GM23338 (cell line): ENCODE results near the gene ASXL3. TPM values are rescaled to one million over a fixed set of nuclear protein-coding genes. Genes with fewer than 3 reads are reported as not detected.

ENCODE experiments used
- ATAC-seq: fragments of 200-7000 bp; cut with Tn5 transposase; 3 replicates; pipeline ENCODE4 v1.9.1; 2020
- DNase-seq: peaks from one replicate; pipeline ENCODE4 v3.0.0-alpha.2; 2015; ENCODE audit warnings: low spot score
- H2AFZ ChIP-seq: fragments of 200-600 bp; sonication (generic); 2 replicates; pipeline ENCODE4 v1.8.0; 2016; ENCODE audit warnings: antibody characterized with exemption, mild to moderate bottlenecking, moderate library complexity
- H3F3A ChIP-seq: fragments of 200-600 bp; sonication (generic); replicated peaks from 2 replicates; pipeline ENCODE4 v1.8.0; 2017; ENCODE audit warnings: antibody characterized with exemption, mixed run types, low read depth
- H3K27ac ChIP-seq: fragments of 200-600 bp; sonication (generic); 2 replicates; pipeline ENCODE4 v1.6.1; 2016; ENCODE audit warnings: low read depth
- H3K27me3 ChIP-seq: fragments of 200-600 bp; sonication (generic); 2 replicates; pipeline ENCODE4 v1.8.0; 2016; ENCODE audit warnings: mild to moderate bottlenecking, mixed run types, moderate library complexity; ENCODE audit not compliant: insufficient read depth
- H3K36me3 ChIP-seq: fragments of 200-600 bp; sonication (generic); 2 replicates; pipeline ENCODE4 v1.8.0; 2016; ENCODE audit warnings: mild to moderate bottlenecking; ENCODE audit not compliant: insufficient read depth
- H3K4me1 ChIP-seq: fragments of 200-600 bp; sonication (generic); 2 replicates; pipeline ENCODE4 v1.8.0; 2016; ENCODE audit warnings: mild to moderate bottlenecking, moderate library complexity; ENCODE audit not compliant: insufficient read depth
- H3K4me2 ChIP-seq: fragments of 200-600 bp; sonication (generic); 2 replicates; pipeline ENCODE4 v1.7.1; 2017; ENCODE audit warnings: mixed run types
- H3K4me3 ChIP-seq: fragments of 200-600 bp; sonication (generic); 2 replicates; pipeline ENCODE4 v1.6.1; 2016; ENCODE audit warnings: mixed run types
- H3K79me2 ChIP-seq: fragments of 200-600 bp; sonication (generic); replicated peaks from 2 replicates; pipeline ENCODE4 v1.8.0; 2017; ENCODE audit warnings: mild to moderate bottlenecking; ENCODE audit not compliant: insufficient read depth
- H3K9me2 ChIP-seq: fragments of 200-600 bp; sonication (generic); 2 replicates; pipeline ENCODE4 v1.8.0; 2017; ENCODE audit not compliant: insufficient read depth
- H4K20me1 ChIP-seq: fragments of 200-600 bp; sonication (generic); replicated peaks from 2 replicates; pipeline ENCODE4 v1.8.0; 2017; ENCODE audit warnings: mild to moderate bottlenecking; ENCODE audit not compliant: insufficient read depth
- H3K27ac Mint-ChIP-seq: 2 replicates; pipeline ENCODE4 v1.8.0; 2020; ENCODE audit warnings: inconsistent platforms, mild to moderate bottlenecking, moderate library complexity, mixed read lengths
- H3K27me3 Mint-ChIP-seq: 3 replicates; pipeline ENCODE4 v1.8.0; 2022; ENCODE audit warnings: low read depth, mild to moderate bottlenecking, moderate library complexity, mixed read lengths, inconsistent platforms; ENCODE audit not compliant: insufficient read depth, poor library complexity
- H3K36me3 Mint-ChIP-seq: 3 replicates; pipeline ENCODE4 v1.8.0; 2021; ENCODE audit warnings: low read depth, mild to moderate bottlenecking, inconsistent platforms, moderate library complexity, mixed read lengths
- H3K4me1 Mint-ChIP-seq: 3 replicates; pipeline ENCODE4 v1.8.0; 2020; ENCODE audit warnings: mild to moderate bottlenecking, inconsistent platforms, mixed read lengths
- H3K4me3 Mint-ChIP-seq: 3 replicates; pipeline ENCODE4 v1.8.0; 2021; ENCODE audit warnings: moderate library complexity, mild to moderate bottlenecking, inconsistent platforms, mixed read lengths
- H3K9me3 Mint-ChIP-seq: 3 replicates; pipeline ENCODE4 v1.8.0; 2020; ENCODE audit warnings: moderate library complexity, mild to moderate bottlenecking, inconsistent platforms, mixed read lengths
- CREB1 ChIP-seq: fragments of 250-450 bp; sonication (Bioruptor Pico); IDR thresholded peaks from 2 replicates; pipeline ENCODE4 v1.5.0; 2020; ENCODE audit warnings: low read depth, mild to moderate bottlenecking, moderate library complexity
- EZH2 ChIP-seq: fragments of 200-600 bp; sonication (generic); IDR thresholded peaks from one replicate; pipeline ENCODE4 v1.8.0; 2017; ENCODE audit warnings: antibody characterized with exemption, mild to moderate bottlenecking, low read depth; ENCODE audit not compliant: unreplicated experiment
- JUNB ChIP-seq: IDR thresholded peaks from one replicate; pipeline ENCODE4 v1.6.1; 2016; ENCODE audit warnings: antibody characterized with exemption; ENCODE audit not compliant: unreplicated experiment
- POLR2AphosphoS5 ChIP-seq: IDR thresholded peaks from 2 replicates; pipeline ENCODE4 v1.6.1; 2016; ENCODE audit warnings: antibody characterized with exemption, low read depth
- STAT1 ChIP-seq: IDR thresholded peaks from one replicate; pipeline ENCODE4 v1.6.1; 2016; ENCODE audit warnings: antibody characterized with exemption; ENCODE audit not compliant: unreplicated experiment
- ZNF114 ChIP-seq: fragments of 250-450 bp; sonication (Bioruptor Pico); IDR thresholded peaks from 2 replicates; pipeline ENCODE4 v1.5.0; 2020; ENCODE audit warnings: mild to moderate bottlenecking, moderate library complexity
- polyA plus RNA-seq: library from polyadenylated mRNA; unstranded; fragments of >200 nt; fragmentation: Nextera tagmentation; extraction: Ambion mirVana; gene quantifications from 2 replicates; pipeline ENCODE4 v1.2.1, GENCODE V29; 2016
- total RNA-seq: library from RNA; depleted of rRNA; stranded (reverse); fragments of >200 nt; shearing (Covaris generic); gene quantifications from 2 replicates; pipeline ENCODE4 v1.2.3, GENCODE V29; 2014
- TF ChIP-seq, protein P1 (sequence below), 2 experiments: fragments of 200-600 bp in 1 of 2; sonication (generic) in 1 of 2; conservative IDR thresholded peaks; 2 replicates each; pipeline versions ENCODE4 v1.5.1 to v1.6.1; 2016 to 2017; ENCODE audit warnings: antibody characterized with exemption in 2 of 2, low read depth in 2 of 2, mild to moderate bottlenecking in 2 of 2, moderate library complexity in 1 of 2
- TF ChIP-seq, protein P2 (sequence below): fragments of 250-450 bp; sonication (Bioruptor Pico); IDR thresholded peaks from 2 replicates; pipeline ENCODE4 v1.5.0; 2020; ENCODE audit warnings: mild to moderate bottlenecking, moderate library complexity

ASXL3 gene
- total and polyA plus RNA-seq, 2 experiments from 2014 or later: 0.23 to 1.4 TPM

DNA sequence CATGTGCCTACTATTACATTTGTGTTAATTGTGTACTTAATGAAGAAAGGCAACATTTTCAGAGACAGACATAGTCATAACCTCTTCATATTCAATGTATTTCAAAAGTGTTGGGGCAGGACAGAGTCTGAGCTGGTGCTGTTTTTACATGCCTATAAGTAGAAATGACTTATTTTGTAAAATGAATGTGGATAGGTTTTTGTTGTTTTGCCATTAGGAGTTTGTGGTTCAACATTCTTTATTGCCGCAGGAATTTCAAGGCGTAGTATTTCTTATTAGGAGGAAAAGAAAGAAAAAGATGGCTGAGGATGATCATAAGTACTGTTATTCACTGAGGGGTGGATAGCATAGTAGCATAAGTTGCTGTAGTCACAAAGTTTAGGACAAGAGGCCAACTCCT is 21.2 kb upstream of the ASXL3 start:
- Histone ChIP-seq H3K9me2 (peaks cover 3% of the 10 kb centered on the region; the same call in 1 of the 2 replicates), H3K79me2 (no peaks in the 10 kb centered on the region), H3K4me2 (no peak overlapping the region), H3K27ac (no peak overlapping the region), H3F3A (no peaks in the 10 kb centered on the region), H3K4me3 (no peak overlapping the region), H4K20me1 (no peaks in the 10 kb centered on the region), H2AFZ (no peak overlapping the region), H3K36me3 (no peaks in the 10 kb centered on the region), H3K27me3 (no peaks in the 10 kb centered on the region), H3K4me1 (0 out of 2 replicates have a peak, but pooled peaks cover 4% of the 10 kb centered on the region)
- no peak for ATAC-seq
- H3K4me3 Mint-ChIP-seq: no peak overlapping the region
- DNase-seq: no peak
- H3K9me3 Mint-ChIP-seq: no peaks in the 10 kb centered on the region
- no peak overlapping the region for H3K27ac Mint-ChIP-seq
- no peaks in the 10 kb centered on the region for H3K27me3 Mint-ChIP-seq
- TF ChIP-seq, protein P1, sequence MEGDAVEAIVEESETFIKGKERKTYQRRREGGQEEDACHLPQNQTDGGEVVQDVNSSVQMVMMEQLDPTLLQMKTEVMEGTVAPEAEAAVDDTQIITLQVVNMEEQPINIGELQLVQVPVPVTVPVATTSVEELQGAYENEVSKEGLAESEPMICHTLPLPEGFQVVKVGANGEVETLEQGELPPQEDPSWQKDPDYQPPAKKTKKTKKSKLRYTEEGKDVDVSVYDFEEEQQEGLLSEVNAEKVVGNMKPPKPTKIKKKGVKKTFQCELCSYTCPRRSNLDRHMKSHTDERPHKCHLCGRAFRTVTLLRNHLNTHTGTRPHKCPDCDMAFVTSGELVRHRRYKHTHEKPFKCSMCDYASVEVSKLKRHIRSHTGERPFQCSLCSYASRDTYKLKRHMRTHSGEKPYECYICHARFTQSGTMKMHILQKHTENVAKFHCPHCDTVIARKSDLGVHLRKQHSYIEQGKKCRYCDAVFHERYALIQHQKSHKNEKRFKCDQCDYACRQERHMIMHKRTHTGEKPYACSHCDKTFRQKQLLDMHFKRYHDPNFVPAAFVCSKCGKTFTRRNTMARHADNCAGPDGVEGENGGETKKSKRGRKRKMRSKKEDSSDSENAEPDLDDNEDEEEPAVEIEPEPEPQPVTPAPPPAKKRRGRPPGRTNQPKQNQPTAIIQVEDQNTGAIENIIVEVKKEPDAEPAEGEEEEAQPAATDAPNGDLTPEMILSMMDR (conservative IDR thresholded peaks at IDR 0.05; ENCODE audit: low read depth in 2 of 2): no peak
- TF ChIP-seq EZH2 (no peak), CREB1 (CRISPR knock-in tag) (no peak), POLR2AphosphoS5 (no peak), JUNB (no peak)
- H3K4me1 Mint-ChIP-seq: peaks cover 5% of the 10 kb centered on the region
- no peaks in the 10 kb centered on the region for H3K36me3 Mint-ChIP-seq

DNA sequence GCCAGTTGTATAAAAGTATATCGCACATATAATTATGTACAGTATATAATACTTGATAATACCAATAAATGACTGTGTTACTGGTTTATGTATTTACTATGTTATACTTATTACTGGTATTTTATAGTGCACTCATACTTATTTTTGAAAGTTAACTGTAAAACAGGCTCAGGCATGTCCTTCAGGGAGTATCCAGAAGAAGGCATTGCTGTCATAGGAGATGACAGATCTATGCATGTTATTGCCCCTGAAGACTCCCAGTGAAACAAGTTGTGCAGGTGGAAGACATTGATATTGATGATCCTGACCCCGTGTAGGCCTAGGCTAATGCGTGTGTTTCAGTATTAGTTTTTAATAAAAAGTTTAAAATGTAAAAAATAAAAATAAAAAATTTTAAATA is 20.3 kb upstream of the ASXL3 start:
- H3K4me3 Mint-ChIP-seq: no peak overlapping the region
- H3K4me2 ChIP-seq: no peak overlapping the region
- H3K27me3 ChIP-seq: no peaks in the 10 kb centered on the region
- no peak for DNase-seq
- H3F3A ChIP-seq: no peaks in the 10 kb centered on the region
- H2AFZ ChIP-seq: no peak overlapping the region
- no peaks in the 10 kb centered on the region for H3K36me3 Mint-ChIP-seq
- H3K36me3 ChIP-seq: no peaks in the 10 kb centered on the region
- H3K79me2 ChIP-seq: no peaks in the 10 kb centered on the region
- TF ChIP-seq ZNF114: no peak
- no peak for TF ChIP-seq STAT1
- TF ChIP-seq JUNB: no peak
- TF ChIP-seq, protein P2, sequence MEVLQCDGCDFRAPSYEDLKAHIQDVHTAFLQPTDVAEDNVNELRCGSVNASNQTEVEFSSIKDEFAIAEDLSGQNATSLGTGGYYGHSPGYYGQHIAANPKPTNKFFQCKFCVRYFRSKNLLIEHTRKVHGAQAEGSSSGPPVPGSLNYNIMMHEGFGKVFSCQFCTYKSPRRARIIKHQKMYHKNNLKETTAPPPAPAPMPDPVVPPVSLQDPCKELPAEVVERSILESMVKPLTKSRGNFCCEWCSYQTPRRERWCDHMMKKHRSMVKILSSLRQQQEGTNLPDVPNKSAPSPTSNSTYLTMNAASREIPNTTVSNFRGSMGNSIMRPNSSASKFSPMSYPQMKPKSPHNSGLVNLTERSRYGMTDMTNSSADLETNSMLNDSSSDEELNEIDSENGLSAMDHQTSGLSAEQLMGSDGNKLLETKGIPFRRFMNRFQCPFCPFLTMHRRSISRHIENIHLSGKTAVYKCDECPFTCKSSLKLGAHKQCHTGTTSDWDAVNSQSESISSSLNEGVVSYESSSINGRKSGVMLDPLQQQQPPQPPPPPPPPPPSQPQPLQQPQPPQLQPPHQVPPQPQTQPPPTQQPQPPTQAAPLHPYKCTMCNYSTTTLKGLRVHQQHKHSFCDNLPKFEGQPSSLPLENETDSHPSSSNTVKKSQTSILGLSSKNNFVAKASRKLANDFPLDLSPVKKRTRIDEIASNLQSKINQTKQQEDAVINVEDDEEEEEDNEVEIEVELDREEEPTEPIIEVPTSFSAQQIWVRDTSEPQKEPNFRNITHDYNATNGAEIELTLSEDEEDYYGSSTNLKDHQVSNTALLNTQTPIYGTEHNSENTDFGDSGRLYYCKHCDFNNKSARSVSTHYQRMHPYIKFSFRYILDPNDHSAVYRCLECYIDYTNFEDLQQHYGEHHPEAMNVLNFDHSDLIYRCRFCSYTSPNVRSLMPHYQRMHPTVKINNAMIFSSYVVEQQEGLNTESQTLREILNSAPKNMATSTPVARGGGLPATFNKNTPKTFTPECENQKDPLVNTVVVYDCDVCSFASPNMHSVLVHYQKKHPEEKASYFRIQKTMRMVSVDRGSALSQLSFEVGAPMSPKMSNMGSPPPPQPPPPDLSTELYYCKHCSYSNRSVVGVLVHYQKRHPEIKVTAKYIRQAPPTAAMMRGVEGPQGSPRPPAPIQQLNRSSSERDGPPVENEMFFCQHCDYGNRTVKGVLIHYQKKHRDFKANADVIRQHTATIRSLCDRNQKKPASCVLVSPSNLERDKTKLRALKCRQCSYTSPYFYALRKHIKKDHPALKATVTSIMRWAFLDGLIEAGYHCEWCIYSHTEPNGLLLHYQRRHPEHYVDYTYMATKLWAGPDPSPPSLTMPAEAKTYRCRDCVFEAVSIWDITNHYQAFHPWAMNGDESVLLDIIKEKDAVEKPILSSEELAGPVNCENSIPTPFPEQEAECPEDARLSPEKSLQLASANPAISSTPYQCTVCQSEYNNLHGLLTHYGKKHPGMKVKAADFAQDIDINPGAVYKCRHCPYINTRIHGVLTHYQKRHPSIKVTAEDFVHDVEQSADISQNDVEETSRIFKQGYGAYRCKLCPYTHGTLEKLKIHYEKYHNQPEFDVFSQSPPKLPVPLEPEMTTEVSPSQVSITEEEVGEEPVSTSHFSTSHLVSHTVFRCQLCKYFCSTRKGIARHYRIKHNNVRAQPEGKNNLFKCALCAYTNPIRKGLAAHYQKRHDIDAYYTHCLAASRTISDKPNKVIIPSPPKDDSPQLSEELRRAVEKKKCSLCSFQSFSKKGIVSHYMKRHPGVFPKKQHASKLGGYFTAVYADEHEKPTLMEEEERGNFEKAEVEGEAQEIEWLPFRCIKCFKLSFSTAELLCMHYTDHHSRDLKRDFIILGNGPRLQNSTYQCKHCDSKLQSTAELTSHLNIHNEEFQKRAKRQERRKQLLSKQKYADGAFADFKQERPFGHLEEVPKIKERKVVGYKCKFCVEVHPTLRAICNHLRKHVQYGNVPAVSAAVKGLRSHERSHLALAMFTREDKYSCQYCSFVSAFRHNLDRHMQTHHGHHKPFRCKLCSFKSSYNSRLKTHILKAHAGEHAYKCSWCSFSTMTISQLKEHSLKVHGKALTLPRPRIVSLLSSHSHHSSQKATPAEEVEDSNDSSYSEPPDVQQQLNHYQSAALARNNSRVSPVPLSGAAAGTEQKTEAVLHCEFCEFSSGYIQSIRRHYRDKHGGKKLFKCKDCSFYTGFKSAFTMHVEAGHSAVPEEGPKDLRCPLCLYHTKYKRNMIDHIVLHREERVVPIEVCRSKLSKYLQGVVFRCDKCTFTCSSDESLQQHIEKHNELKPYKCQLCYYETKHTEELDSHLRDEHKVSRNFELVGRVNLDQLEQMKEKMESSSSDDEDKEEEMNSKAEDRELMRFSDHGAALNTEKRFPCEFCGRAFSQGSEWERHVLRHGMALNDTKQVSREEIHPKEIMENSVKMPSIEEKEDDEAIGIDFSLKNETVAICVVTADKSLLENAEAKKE (CRISPR knock-in tag): no peak
- peaks cover 5% of the 10 kb centered on the region; the same call in 2 of the 3 replicates for H3K4me1 Mint-ChIP-seq
- H4K20me1 ChIP-seq: no peaks in the 10 kb centered on the region
- H3K27ac ChIP-seq: no peak overlapping the region
- no peak for ATAC-seq
- no peaks in the 10 kb centered on the region for H3K9me3 Mint-ChIP-seq
- H3K4me3 ChIP-seq: no peak overlapping the region
- no peak overlapping the region for H3K27ac Mint-ChIP-seq
- no peaks in the 10 kb centered on the region for H3K27me3 Mint-ChIP-seq
- peaks cover 3% of the 10 kb centered on the region; the same call in 1 of the 2 replicates for H3K9me2 ChIP-seq
- H3K4me1 ChIP-seq: 0 out of 2 replicates have a peak, but pooled peaks cover 4% of the 10 kb centered on the region
